Right lobe of liver (tissue), 4 donors: Measurements from ENCODE around the gene VSTM2L.

Experiments
- POLR2A ChIP-seq: fragments of 450-650 bp; IDR thresholded peaks from one replicate; pipeline ENCODE4 v1.6.1; 2017; ENCODE audit warnings: antibody characterized with exemption, mild to moderate bottlenecking
- TF ChIP-seq, protein P1 (sequence below), 4 donors: fragments of 200-600 bp in 3 of 4; fragments of 450-650 bp in 1 of 4; IDR thresholded peaks; one replicate each; pipeline versions ENCODE4 v1.5.1 to v1.8.0; 2016 to 2022; ENCODE audit warnings: antibody characterized with exemption in 4 of 4, mild to moderate bottlenecking in 2 of 4
- donor health status: DM: no; HTN: no; CAD: no.
- donor health status: DM: no; HTN: no; CAD: no.
- donor health status: DM: no; HTN: yes; CAD: no.

DNA sequence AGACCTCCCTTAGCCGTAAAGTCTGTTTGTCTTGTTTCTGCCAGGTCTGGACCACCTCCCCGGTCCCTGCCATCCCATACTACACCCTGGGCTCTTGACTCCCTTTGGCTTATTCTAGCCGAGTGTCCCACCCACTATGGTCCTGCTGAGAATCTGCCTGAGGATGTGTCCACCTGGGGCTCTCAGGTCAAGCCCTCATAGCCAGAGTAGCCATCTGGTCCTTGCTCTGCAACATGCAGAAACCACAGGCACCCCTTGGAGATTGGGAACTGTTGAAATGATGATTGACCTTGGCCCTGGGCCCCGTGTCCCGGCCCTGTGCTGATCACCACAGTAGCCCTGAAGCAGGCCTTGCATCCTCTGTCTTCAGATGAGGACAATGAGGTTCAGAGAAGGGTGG, 44.0 kb downstream of the VSTM2L start:
- TF ChIP-seq, protein P1, sequence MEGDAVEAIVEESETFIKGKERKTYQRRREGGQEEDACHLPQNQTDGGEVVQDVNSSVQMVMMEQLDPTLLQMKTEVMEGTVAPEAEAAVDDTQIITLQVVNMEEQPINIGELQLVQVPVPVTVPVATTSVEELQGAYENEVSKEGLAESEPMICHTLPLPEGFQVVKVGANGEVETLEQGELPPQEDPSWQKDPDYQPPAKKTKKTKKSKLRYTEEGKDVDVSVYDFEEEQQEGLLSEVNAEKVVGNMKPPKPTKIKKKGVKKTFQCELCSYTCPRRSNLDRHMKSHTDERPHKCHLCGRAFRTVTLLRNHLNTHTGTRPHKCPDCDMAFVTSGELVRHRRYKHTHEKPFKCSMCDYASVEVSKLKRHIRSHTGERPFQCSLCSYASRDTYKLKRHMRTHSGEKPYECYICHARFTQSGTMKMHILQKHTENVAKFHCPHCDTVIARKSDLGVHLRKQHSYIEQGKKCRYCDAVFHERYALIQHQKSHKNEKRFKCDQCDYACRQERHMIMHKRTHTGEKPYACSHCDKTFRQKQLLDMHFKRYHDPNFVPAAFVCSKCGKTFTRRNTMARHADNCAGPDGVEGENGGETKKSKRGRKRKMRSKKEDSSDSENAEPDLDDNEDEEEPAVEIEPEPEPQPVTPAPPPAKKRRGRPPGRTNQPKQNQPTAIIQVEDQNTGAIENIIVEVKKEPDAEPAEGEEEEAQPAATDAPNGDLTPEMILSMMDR (IDR thresholded peaks at IDR 0.05) = no peak
- TF ChIP-seq POLR2A = no peak
